ENCODE results near the gene PEPD.

The PEPD gene

DNA sequence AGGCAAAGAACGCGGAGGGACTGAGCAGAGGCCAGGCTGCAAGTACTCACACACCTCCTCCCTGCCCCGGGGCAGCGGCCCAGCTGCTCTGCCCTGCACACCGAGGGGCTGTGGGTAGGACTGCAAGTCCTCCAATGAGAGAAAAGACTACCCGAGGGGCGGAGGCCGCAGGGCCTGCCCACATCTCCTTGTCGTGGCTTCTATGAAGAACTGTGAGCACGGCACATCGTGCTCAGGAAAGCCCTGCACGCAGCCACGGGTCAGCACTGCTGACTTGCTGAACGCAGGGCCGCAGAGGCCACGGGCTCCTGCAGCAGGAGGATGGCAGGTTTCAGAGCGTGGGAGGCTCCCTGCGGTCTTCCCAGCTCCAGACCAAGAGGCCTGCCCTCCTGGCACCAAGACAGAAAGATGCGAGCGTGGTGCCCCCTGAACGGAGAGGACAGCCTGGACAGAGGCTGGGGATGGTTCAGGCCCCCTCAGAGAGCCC lies 110.6 kb downstream of the PEPD start:
- POLR2A ChIA-PET: no interaction called here
- no peak for DNase-seq (ENCODE audit: extremely low spot score)
- CTCF ChIA-PET: no interaction called here
- TF ChIP-seq ELF4 (IDR thresholded peaks at IDR 0.05) (no peak), L3MBTL2 (conservative IDR thresholded peaks at IDR 0.05) (no peak), FOXK2 (IDR thresholded peaks at IDR 0.05) (no peak), SP1 (IDR thresholded peaks at IDR 0.05) (no peak), FOXA1 (IDR thresholded peaks at IDR 0.05) (no peak), FOXM1 (IDR thresholded peaks at IDR 0.05; ENCODE audit: borderline replicate concordance) (no peak), CTBP1 (IDR thresholded peaks at IDR 0.05; ENCODE audit: borderline replicate concordance) (no peak), LEF1 (IDR thresholded peaks at IDR 0.05; ENCODE audit: borderline replicate concordance) (no peak), ARNT (IDR thresholded peaks at IDR 0.05) (no peak), SUZ12 (IDR thresholded peaks at IDR 0.05) (no peak), ZNF384 (IDR thresholded peaks at IDR 0.05) (no peak), NFRKB (IDR thresholded peaks at IDR 0.05) (no peak), TARDBP (IDR thresholded peaks at IDR 0.05) (no peak), BHLHE40 (IDR thresholded peaks at IDR 0.05; ENCODE audit: borderline replicate concordance) (no peak)
- TF ChIP-seq, protein P1, sequence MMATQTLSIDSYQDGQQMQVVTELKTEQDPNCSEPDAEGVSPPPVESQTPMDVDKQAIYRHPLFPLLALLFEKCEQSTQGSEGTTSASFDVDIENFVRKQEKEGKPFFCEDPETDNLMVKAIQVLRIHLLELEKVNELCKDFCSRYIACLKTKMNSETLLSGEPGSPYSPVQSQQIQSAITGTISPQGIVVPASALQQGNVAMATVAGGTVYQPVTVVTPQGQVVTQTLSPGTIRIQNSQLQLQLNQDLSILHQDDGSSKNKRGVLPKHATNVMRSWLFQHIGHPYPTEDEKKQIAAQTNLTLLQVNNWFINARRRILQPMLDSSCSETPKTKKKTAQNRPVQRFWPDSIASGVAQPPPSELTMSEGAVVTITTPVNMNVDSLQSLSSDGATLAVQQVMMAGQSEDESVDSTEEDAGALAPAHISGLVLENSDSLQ (IDR thresholded peaks at IDR 0.05): no peak

DNA sequence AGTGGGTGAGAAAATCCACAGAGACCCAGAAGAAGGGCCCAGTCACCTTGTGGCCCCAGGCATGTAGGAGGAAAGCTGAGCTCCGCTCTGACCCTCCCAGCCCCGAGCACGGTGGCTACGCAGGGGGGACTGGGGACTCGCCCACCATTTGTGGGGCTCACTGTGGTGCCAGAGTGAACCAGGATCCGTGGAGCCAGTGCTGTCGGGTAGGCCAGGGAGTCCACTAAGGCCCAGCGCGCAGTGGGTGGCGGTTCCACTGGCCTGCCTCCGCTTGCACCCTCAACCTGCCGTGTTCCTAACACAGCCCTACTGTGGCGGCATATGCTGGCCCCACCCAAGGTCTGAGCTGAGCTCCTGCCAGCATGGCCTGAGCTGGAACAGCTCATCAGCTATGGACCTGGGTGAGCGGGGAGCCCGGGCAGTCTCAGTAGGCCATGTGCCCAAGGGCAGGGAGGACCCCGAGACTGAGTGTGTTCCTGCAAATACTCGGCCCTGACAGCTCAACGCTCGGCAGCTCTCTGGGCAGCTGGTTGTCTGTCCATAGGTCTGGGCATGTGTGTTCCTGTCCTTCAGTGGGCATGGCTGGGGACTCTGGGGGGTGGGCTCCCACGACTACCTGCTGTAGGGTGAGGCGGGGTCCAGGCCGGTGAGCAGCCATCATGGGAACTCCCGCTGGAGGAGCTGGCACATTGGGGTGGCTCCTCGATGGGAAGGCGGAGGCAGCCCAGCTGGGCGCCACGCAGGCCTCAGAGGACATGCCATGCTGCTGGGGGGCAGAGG lies 111.5 kb downstream of the PEPD start:
- DNase-seq (ENCODE audit: extremely low spot score): no peak
- TF ChIP-seq SP1 (IDR thresholded peaks at IDR 0.05): no peak
- no peak for TF ChIP-seq NFRKB (IDR thresholded peaks at IDR 0.05)
- no peak for TF ChIP-seq BHLHE40 (IDR thresholded peaks at IDR 0.05; ENCODE audit: borderline replicate concordance)
- no peak for TF ChIP-seq FOXM1 (IDR thresholded peaks at IDR 0.05; ENCODE audit: borderline replicate concordance)
- no peak for TF ChIP-seq TARDBP (IDR thresholded peaks at IDR 0.05)
- TF ChIP-seq L3MBTL2 (conservative IDR thresholded peaks at IDR 0.05): no peak
- no peak for TF ChIP-seq SUZ12 (IDR thresholded peaks at IDR 0.05)
- TF ChIP-seq ZNF384 (IDR thresholded peaks at IDR 0.05): no peak
- TF ChIP-seq HDGF (IDR thresholded peaks at IDR 0.05; ENCODE audit: borderline replicate concordance): no peak
- no peak for TF ChIP-seq FOXK2 (IDR thresholded peaks at IDR 0.05)
- no peak for TF ChIP-seq LEF1 (IDR thresholded peaks at IDR 0.05; ENCODE audit: borderline replicate concordance)
- TF ChIP-seq CTBP1 (IDR thresholded peaks at IDR 0.05; ENCODE audit: borderline replicate concordance): no peak
- no peak for TF ChIP-seq ARNT (IDR thresholded peaks at IDR 0.05)
- no peak for TF ChIP-seq FOXA1 (IDR thresholded peaks at IDR 0.05)
- TF ChIP-seq, protein P1 (IDR thresholded peaks at IDR 0.05): no peak
- TF ChIP-seq ELF4 (IDR thresholded peaks at IDR 0.05): no peak
- ChIA-PET POLR2A (no interaction called here), CTCF (interaction anchor here (0.6 to 1.1 kb wide), 2 partner anchors 169 to 217 kb away, joined by 3 to 4 read pairs; no protein-coding TSS in a partner anchor)

GRCh38 chr19:33408538-33409434 lies 112.8 kb downstream of the PEPD start:
- ChIA-PET CTCF (interaction anchor here (1.1 to 1.5 kb wide), 2 partner anchors 167 to 168 kb away, joined by 3 to 4 read pairs; no protein-coding TSS in a partner anchor), POLR2A (no interaction called here)

DNA sequence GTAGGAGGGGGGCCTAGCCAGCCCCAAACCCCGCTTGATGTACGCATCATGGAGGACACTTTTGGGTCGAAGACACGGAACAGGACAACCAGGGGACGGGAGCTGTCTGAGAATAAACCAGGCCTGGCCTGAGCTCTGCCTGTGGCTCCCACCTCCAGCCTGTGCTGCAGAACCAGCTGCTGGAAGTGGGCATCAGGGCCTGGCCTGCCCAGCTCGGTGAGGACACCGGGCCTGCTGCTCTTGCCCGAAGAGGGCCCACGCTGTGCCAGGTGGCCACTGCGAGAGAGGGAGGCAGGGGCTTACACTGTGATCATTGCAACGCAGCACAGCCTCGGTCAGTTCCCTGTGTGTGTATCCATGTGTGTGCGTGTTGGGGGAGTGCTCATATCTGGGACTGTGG lies 113.5 kb downstream of the PEPD start:
- POLR2A ChIA-PET: no interaction called here
- TF ChIP-seq L3MBTL2 (conservative IDR thresholded peaks at IDR 0.05): no peak
- TF ChIP-seq BHLHE40 (IDR thresholded peaks at IDR 0.05; ENCODE audit: borderline replicate concordance): no peak
- no peak for TF ChIP-seq FOXA1 (IDR thresholded peaks at IDR 0.05)
- TF ChIP-seq ZNF384 (IDR thresholded peaks at IDR 0.05): no peak
- no peak for TF ChIP-seq HDGF (IDR thresholded peaks at IDR 0.05; ENCODE audit: borderline replicate concordance)
- no peak for TF ChIP-seq FOXK2 (IDR thresholded peaks at IDR 0.05)
- TF ChIP-seq SUZ12 (IDR thresholded peaks at IDR 0.05): no peak
- TF ChIP-seq CTBP1 (IDR thresholded peaks at IDR 0.05; ENCODE audit: borderline replicate concordance): no peak
- no peak for TF ChIP-seq SP1 (IDR thresholded peaks at IDR 0.05)
- CTCF ChIA-PET: interaction anchor here (1.5 kb wide), 1 partner anchor 166 kb away, joined by 4 read pairs; no protein-coding TSS in a partner anchor
- no peak for DNase-seq (ENCODE audit: extremely low spot score)

More at GRCh38 chr19:33408538-33409434, 112.8 kb downstream of the PEPD start:
- no peak for TF ChIP-seq LEF1 (IDR thresholded peaks at IDR 0.05; ENCODE audit: borderline replicate concordance)
- no peak for TF ChIP-seq CTBP1 (IDR thresholded peaks at IDR 0.05; ENCODE audit: borderline replicate concordance)
- no peak for TF ChIP-seq ELF4 (IDR thresholded peaks at IDR 0.05)
- TF ChIP-seq L3MBTL2 (conservative IDR thresholded peaks at IDR 0.05): no peak
- TF ChIP-seq ARNT (IDR thresholded peaks at IDR 0.05): no peak
- no peak for TF ChIP-seq NFRKB (IDR thresholded peaks at IDR 0.05)
- no peak for TF ChIP-seq SUZ12 (IDR thresholded peaks at IDR 0.05)
- TF ChIP-seq, protein P1 (IDR thresholded peaks at IDR 0.05): no peak
- no peak for TF ChIP-seq FOXK2 (IDR thresholded peaks at IDR 0.05)
- no peak for TF ChIP-seq BHLHE40 (IDR thresholded peaks at IDR 0.05; ENCODE audit: borderline replicate concordance)
- no peak for TF ChIP-seq TARDBP (IDR thresholded peaks at IDR 0.05)
- no peak for TF ChIP-seq ZNF384 (IDR thresholded peaks at IDR 0.05)
- TF ChIP-seq FOXA1 (IDR thresholded peaks at IDR 0.05): no peak
- no peak for TF ChIP-seq SP1 (IDR thresholded peaks at IDR 0.05)
- TF ChIP-seq HDGF (IDR thresholded peaks at IDR 0.05; ENCODE audit: borderline replicate concordance): no peak
- no peak for TF ChIP-seq FOXM1 (IDR thresholded peaks at IDR 0.05; ENCODE audit: borderline replicate concordance)
- DNase-seq (ENCODE audit: extremely low spot score): no peak

GRCh38 chr19:33407716-33408115 lies 113.9 kb downstream of the PEPD start:
- no peak for DNase-seq (ENCODE audit: extremely low spot score)
- POLR2A ChIA-PET: no interaction called here
- TF ChIP-seq L3MBTL2 (conservative IDR thresholded peaks at IDR 0.05): no peak
- TF ChIP-seq ZNF384 (IDR thresholded peaks at IDR 0.05): no peak
- no peak for TF ChIP-seq ELF4 (IDR thresholded peaks at IDR 0.05)
- TF ChIP-seq BHLHE40 (IDR thresholded peaks at IDR 0.05; ENCODE audit: borderline replicate concordance): no peak
- CTCF ChIA-PET: interaction anchor here (1.5 kb wide), 1 partner anchor 165 kb away, joined by 4 read pairs; no protein-coding TSS in a partner anchor

Data from HEK293T (cell line).